ENCODE results near the gene IFRD1.
"Not testable (repeated sequence)": the region's sequence is repeated elsewhere in the genome, so short reads cannot be mapped to it uniquely, and the experiment has no call there.

The IFRD1 gene

GRCh38 chr7:112444505-112444904, 5.8 kb upstream of the IFRD1 start:
- DNase-seq (ENCODE audit: low read depth in 2 of 2), result no peak

GRCh38 chr7:112446431-112446830, 3.8 kb upstream of the IFRD1 start:
- DNase-seq (ENCODE audit: low read depth in 2 of 2), result no peak

- DNase-seq (ENCODE audit: low read depth in 2 of 2), result no peak
Observed at GRCh38 chr7:112447406-112447805, 2.9 kb upstream of the IFRD1 start.

- no peak for DNase-seq (ENCODE audit: low read depth in 2 of 2)
Observed at GRCh38 chr7:112448381-112448780, 1.9 kb upstream of the IFRD1 start.

- no peak for DNase-seq (ENCODE audit: low read depth in 2 of 2)
Observed at GRCh38 chr7:112448891-112449290, 1.4 kb upstream of the IFRD1 start.

- peak in 1 of 2 donors; percentile 38 for DNase-seq (ENCODE audit: low read depth in 2 of 2)
Observed at GRCh38 chr7:112449353-112449752, 907 bp upstream of the IFRD1 start.

GRCh38 chr7:112450807-112451761, 824 bp downstream of the IFRD1 start:
- peak; percentile 60 to 73 for DNase-seq (ENCODE audit: low read depth in 2 of 2)

- no peak for DNase-seq (ENCODE audit: low read depth in 2 of 2)
Observed at GRCh38 chr7:112452102-112452888, 2.0 kb downstream of the IFRD1 start.

GRCh38 chr7:112453505-112454171, 3.4 kb downstream of the IFRD1 start:
- DNase-seq (ENCODE audit: low read depth in 2 of 2), result no peak

- DNase-seq (ENCODE audit: low read depth in 2 of 2), result not testable (repeated sequence)
Observed at GRCh38 chr7:112454191-112454590, 3.9 kb downstream of the IFRD1 start.

GRCh38 chr7:112459645-112460044, 9.4 kb downstream of the IFRD1 start:
- no peak for DNase-seq (ENCODE audit: low read depth in 2 of 2)

GRCh38 chr7:112462236-112462635, 12.0 kb downstream of the IFRD1 start:
- no peak for DNase-seq (ENCODE audit: low read depth in 2 of 2)

- no peak for DNase-seq (ENCODE audit: low read depth in 2 of 2)
Observed at GRCh38 chr7:112467867-112468266, 17.6 kb downstream of the IFRD1 start.

GRCh38 chr7:112470194-112470593, 19.9 kb downstream of the IFRD1 start:
- no peak for DNase-seq (ENCODE audit: low read depth in 2 of 2)

GRCh38 chr7:112476390-112477052, 26.3 kb downstream of the IFRD1 start:
- DNase-seq (ENCODE audit: low read depth in 2 of 2), result no peak

- DNase-seq (ENCODE audit: low read depth in 2 of 2), result no peak
Observed at GRCh38 chr7:112481121-112481736, 31.0 kb downstream of the IFRD1 start.

GRCh38 chr7:112481833-112482670, 31.8 kb downstream of the IFRD1 start:
- no peak for DNase-seq (ENCODE audit: low read depth in 2 of 2)

GRCh38 chr7:112484671-112485167, 34.5 kb downstream of the IFRD1 start:
- no peak for DNase-seq (ENCODE audit: low read depth in 2 of 2)

- DNase-seq (ENCODE audit: low read depth in 2 of 2), result no peak
Observed at GRCh38 chr7:112485766-112486165, 35.5 kb downstream of the IFRD1 start.

Measured in stimulated activated CD8-positive, alpha-beta memory T cell treated with anti-CD3 and anti-CD28 coated beads, Interleukin-2, amount 100 ng/mL, for 1 hour (primary cell).